Measurements from ENCODE around the gene ZFP36L2. TPM values are rescaled to one million over a fixed set of nuclear protein-coding genes. Genes with fewer than 3 reads are reported as not detected.

The ZFP36L2 gene
- polyA plus RNA-seq, 2 of the 4 experiments (the other 2 are of a cell fraction): 10.5 to 17.3 TPM

GRCh38 chr2:43222475-43223309, 3.7 kb downstream of the ZFP36L2 start:
- Histone ChIP-seq H3K4me3 (peak overlapping the region; percentile 86; the same call in 2 of the 3 replicates), H3K4me1 (peaks cover 52% of the 10 kb centered on the region), H3K4me2 (peak overlapping the region; percentile 96), H3K9me3 (no peaks in the 10 kb centered on the region), H3K27ac (peak overlapping the region; percentile 89 to 95)
- no peak for ATAC-seq
- WGBS (ENCODE audit: missing lambda C conversion rate): 58% methylated on average over 8 of the region's 8 CpGs
- 0 out of 2 replicates have a peak, but pooled peaks have one; percentile 18 for TF ChIP-seq HDAC2 (IDR thresholded peaks at IDR 0.05)
- TF ChIP-seq HOXA7 (CRISPR knock-in tag; IDR thresholded peaks at IDR 0.05): no peak
- DNase-seq (ENCODE audit: low read depth in 1 of 2, low spot score in 1 of 2): no peak
- ChIA-PET CTCF (interaction anchor here (0.9 to 11.1 kb wide), 29 partner anchors 8 to 395 kb away, joined by 3 to 163 read pairs (median 4); no protein-coding TSS in a partner anchor), POLR2A (interaction anchor here (0.8 to 1.4 kb wide), 8 partner anchors 54 to 373 kb away, joined by 3 to 5 read pairs (median 4); partner anchors contain the start of gene THADA)
- FAIRE-seq: no peak

GRCh38 chr2:43221763-43222474, 4.5 kb downstream of the ZFP36L2 start:
- Histone ChIP-seq H3K4me3 (peak overlapping the region; percentile 86), H3K4me1 (peaks cover 52% of the 10 kb centered on the region), H3K9me3 (no peaks in the 10 kb centered on the region), H3K4me2 (peak overlapping the region; percentile 96), H3K27ac (peak overlapping the region; percentile 89 to 95)
- CTCF ChIA-PET: interaction anchor here (0.5 to 11.1 kb wide), 21 partner anchors 7 to 393 kb away, joined by 3 to 163 read pairs (median 4); no protein-coding TSS in a partner anchor
- peak; percentile 89 to 91 for DNase-seq (ENCODE audit: low read depth in 1 of 2, low spot score in 1 of 2)
- POLR2A ChIA-PET: interaction anchor here (0.8 to 1.4 kb wide), 7 partner anchors 53 to 374 kb away, joined by 3 to 5 read pairs (median 4); partner anchors contain the start of gene THADA
- 2% methylated on average over 8 of the region's 8 CpGs for WGBS (ENCODE audit: missing lambda C conversion rate)
- peak; percentile 17 to 23; a peak in 4 of 6 replicates for ATAC-seq
- no peak for FAIRE-seq
- TF ChIP-seq CHD2 (IDR thresholded peaks at IDR 0.05; ENCODE audit: low read length, partially characterized antibody) (no peak), HOXB13 (CRISPR knock-in tag; IDR thresholded peaks at IDR 0.05; ENCODE audit: low read depth) (no peak), NR3C1 (IDR thresholded peaks at IDR 0.05) (no peak), KDM5A (IDR thresholded peaks at IDR 0.05) (peak; percentile 38; the same call in 1 of the 2 replicates), NPAS2 (CRISPR knock-in tag; IDR thresholded peaks at IDR 0.05; ENCODE audit: borderline replicate concordance) (no peak), POLR2A (IDR thresholded peaks at IDR 0.05; ENCODE audit: low read length) (peak; percentile 29), TFCP2L1 (CRISPR knock-in tag; IDR thresholded peaks at IDR 0.05) (peak; percentile 82), PBX3 (IDR thresholded peaks at IDR 0.05) (peak; percentile 31; the same call in 1 of the 2 replicates), JUNB (IDR thresholded peaks at IDR 0.05) (0 out of 2 replicates have a peak, but pooled peaks have one; percentile 37), HOXA7 (CRISPR knock-in tag; IDR thresholded peaks at IDR 0.05) (no peak), USF2 (IDR thresholded peaks at IDR 0.05) (peak; percentile 97), POLR2AphosphoS2 (conservative IDR thresholded peaks at IDR 0.05; ENCODE audit: low read length) (0 out of 2 replicates have a peak, but pooled peaks have one; percentile 90), E2F6 (IDR thresholded peaks at IDR 0.05; ENCODE audit: borderline replicate concordance, low read depth) (0 out of 2 replicates have a peak, but pooled peaks have one; percentile 25), NFE2L2 (conservative IDR thresholded peaks at IDR 0.05; ENCODE audit: low read length) (no peak), FOXS1 (CRISPR knock-in tag; IDR thresholded peaks at IDR 0.05) (no peak), REST (IDR thresholded peaks at IDR 0.05) (no peak; the same call in 1 of the 2 replicates), HES2 (IDR thresholded peaks at IDR 0.05) (no peak), KDM1A (IDR thresholded peaks at IDR 0.05; ENCODE audit: low read depth) (no peak), ZSCAN20 (CRISPR knock-in tag; IDR thresholded peaks at IDR 0.05) (no peak), EHF (CRISPR knock-in tag; IDR thresholded peaks at IDR 0.05) (no peak), GATA3 (IDR thresholded peaks at IDR 0.05; ENCODE audit: borderline replicate concordance) (no peak; the same call in 1 of the 2 replicates), MAX (IDR thresholded peaks at IDR 0.05) (peak; percentile 63; the same call in 1 of the 2 replicates), ZC3H11A (IDR thresholded peaks at IDR 0.05) (no peak), HDAC2 (IDR thresholded peaks at IDR 0.05) (no peak), ELK1 (IDR thresholded peaks at IDR 0.05; ENCODE audit: low read depth, low read length) (no peak), ZNF302 (CRISPR knock-in tag; IDR thresholded peaks at IDR 0.05) (no peak)

Measured in A549 (cell line).